Stimulated activated CD4-positive, alpha-beta T cell treated with anti-CD3 and anti-CD28 coated beads, Interleukin-4, amount 100 ng/mL, for 4 hours (primary cell): ENCODE measurements around the gene NXN.
A peak's percentile ranks its signal among the peaks of the same experiment; 100 is the strongest.

Experiments used
- DNase-seq, 2 experiments: peaks; one replicate each; pipeline ENCODE4 v3.0.0-alpha.2; 2020

The NXN gene

GRCh38 chr17:979539-980405 is at the start of gene NXN:
NXN (minus strand) TSS chr17:979776.
- peak; percentile 81 to 95 for DNase-seq

- DNase-seq: no peak
Observed at GRCh38 chr17:1027044-1027443, 47.5 kb upstream of the NXN start.

- DNase-seq: no peak
Observed at GRCh38 chr17:1026599-1026975, 47.0 kb upstream of the NXN start.

- DNase-seq: no peak
Observed at GRCh38 chr17:1025733-1026598, 46.4 kb upstream of the NXN start.

- DNase-seq: no peak
Observed at GRCh38 chr17:1024076-1024475, 44.5 kb upstream of the NXN start.

- DNase-seq: no peak
Observed at GRCh38 chr17:1022278-1023024, 42.9 kb upstream of the NXN start.

- no peak for DNase-seq
Observed at GRCh38 chr17:1021147-1021546, 41.6 kb upstream of the NXN start.

- no peak for DNase-seq
Observed at GRCh38 chr17:1019451-1019850, 39.9 kb upstream of the NXN start.

- no peak for DNase-seq
Observed at GRCh38 chr17:1018547-1018946, 39.0 kb upstream of the NXN start.

GRCh38 chr17:1013729-1014090 is 34.1 kb upstream of the NXN start:
- no peak for DNase-seq

GRCh38 chr17:1012823-1013728 is 33.5 kb upstream of the NXN start:
- DNase-seq: no peak

GRCh38 chr17:1011760-1012735 is 32.5 kb upstream of the NXN start:
- no peak for DNase-seq

GRCh38 chr17:1011138-1011537 is 31.6 kb upstream of the NXN start:
- no peak for DNase-seq

- DNase-seq: no peak
Observed at GRCh38 chr17:1010586-1010985, 31.0 kb upstream of the NXN start.

GRCh38 chr17:1010086-1010450 is 30.5 kb upstream of the NXN start:
- DNase-seq: no peak

GRCh38 chr17:1009229-1010085 is 29.9 kb upstream of the NXN start:
- no peak for DNase-seq

GRCh38 chr17:1008008-1008761 is 28.6 kb upstream of the NXN start:
- no peak for DNase-seq

GRCh38 chr17:1007310-1008007 is 27.9 kb upstream of the NXN start:
- DNase-seq: no peak

GRCh38 chr17:1006054-1006453 is 26.5 kb upstream of the NXN start:
- DNase-seq: no peak
